PC-3 (cell line): ENCODE measurements around the gene ERP27.

Experiments used
- CTCF ChIP-seq: fragments of 300-600 bp; sonication (generic); conservative IDR thresholded peaks from 2 replicates; pipeline ENCODE4 v1.5.1; 2017; ENCODE audit warnings: antibody characterized with exemption, low read depth, mild to moderate bottlenecking, low read length
- EZH2 ChIP-seq: fragments of 300-600 bp; sonication (generic); IDR thresholded peaks from one replicate; pipeline ENCODE4 v1.6.1; 2017; ENCODE audit warnings: antibody characterized with exemption, mild to moderate bottlenecking, low read length; ENCODE audit not compliant: unreplicated experiment
- EZH2phosphoT487 ChIP-seq: fragments of 300-600 bp; sonication (generic); IDR thresholded peaks from 2 replicates; pipeline ENCODE4 v1.6.1; 2018; ENCODE audit warnings: mild to moderate bottlenecking, antibody characterized with exemption, low read length, borderline replicate concordance

- no peak for TF ChIP-seq CTCF
- TF ChIP-seq EZH2 = no peak
- no peak for TF ChIP-seq EZH2phosphoT487
Measured at GRCh38 chr12:14902465-14902864, 35.9 kb downstream of the ERP27 start.
